ENCODE results near the gene WDR70. TPM values are rescaled to one million over a fixed set of nuclear protein-coding genes. Genes with fewer than 3 reads are reported as not detected.
"Not testable (repeated sequence)": the region's sequence is repeated elsewhere in the genome, so short reads cannot be mapped to it uniquely, and the experiment has no call there.

The WDR70 gene
- total RNA-seq, 1 experiment from 2014 or later: 32.4 TPM

DNA sequence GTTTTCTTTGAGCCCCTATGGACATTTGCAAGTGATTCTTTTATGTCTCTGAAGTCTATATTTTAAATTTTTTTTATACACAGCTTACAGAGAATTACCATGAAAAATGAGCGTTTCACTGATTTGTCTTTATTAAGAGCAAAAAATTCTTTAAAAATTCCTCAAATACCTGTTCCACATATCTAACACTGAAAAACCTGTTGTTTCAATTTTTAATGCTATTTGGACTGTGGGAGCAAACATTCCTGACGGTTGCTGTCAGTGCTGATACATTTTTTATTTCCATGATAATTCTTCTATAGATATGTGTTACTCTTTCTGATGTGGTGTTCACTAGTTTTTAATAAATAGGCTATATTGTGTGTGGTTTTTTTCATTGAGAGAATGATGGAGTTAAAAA lies 261.0 kb downstream of the WDR70 start:
- no peak for DNase-seq (ENCODE audit: low read depth)

DNA sequence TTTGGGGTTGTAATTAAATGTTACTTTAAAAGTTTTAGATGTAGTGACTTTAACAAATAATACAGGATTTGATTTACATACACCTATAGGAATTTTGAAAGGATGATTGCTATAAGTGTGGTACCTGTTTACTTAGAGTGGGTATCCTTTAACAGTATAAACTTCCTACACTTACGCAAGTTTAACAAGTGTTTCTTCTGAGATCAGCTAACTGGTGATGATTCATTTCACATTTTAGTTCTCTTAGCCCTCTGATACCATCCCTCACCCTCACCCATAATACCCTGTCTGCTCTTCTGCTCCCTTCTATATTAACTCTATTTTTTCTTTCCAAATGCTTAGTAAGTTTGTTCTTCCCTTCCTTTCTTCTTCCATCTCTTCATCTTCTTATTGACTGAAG lies 262.8 kb downstream of the WDR70 start:
- DNase-seq (ENCODE audit: low read depth): peak; percentile 10

DNA sequence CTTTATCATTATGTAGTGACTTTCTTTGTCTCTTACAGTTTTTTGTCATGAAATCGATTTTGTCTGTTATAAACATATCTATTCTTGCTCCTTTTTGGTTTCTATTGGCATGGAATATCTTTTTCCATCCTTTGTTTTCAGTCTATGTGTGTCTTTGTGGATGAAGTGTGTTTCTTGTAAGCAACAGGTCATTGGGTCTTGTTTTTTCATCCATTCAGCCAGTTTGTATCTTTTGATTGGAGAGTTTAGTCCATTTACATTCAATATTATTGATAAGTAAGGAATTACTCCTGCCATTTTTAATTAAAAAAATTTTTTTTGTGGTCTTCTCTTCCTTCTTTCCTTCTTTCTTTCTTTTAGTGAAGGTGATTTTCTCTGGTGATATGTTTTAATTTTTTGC lies 266.6 kb downstream of the WDR70 start:
- no peak for DNase-seq (ENCODE audit: low read depth)

DNA sequence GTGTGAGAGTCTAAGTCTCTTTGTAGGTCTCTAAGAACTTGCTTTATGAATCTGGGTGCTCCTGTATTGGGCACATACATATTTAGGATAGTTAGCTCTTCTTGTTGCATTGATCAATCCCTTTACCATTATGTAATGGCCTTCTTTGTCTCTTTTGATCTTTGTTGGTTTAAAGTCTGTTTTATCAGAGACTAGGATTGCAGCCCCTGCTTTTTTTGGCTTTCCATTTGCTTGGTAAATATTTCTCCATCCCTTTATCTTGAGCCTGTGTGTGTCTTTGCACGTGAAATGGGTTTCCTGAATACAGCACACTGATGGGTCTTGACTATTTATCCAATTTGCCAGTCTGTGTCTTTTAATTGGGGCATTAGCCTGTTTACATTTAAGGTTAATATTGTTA lies 275.4 kb downstream of the WDR70 start:
- DNase-seq (ENCODE audit: low read depth): not testable (repeated sequence)

DNA sequence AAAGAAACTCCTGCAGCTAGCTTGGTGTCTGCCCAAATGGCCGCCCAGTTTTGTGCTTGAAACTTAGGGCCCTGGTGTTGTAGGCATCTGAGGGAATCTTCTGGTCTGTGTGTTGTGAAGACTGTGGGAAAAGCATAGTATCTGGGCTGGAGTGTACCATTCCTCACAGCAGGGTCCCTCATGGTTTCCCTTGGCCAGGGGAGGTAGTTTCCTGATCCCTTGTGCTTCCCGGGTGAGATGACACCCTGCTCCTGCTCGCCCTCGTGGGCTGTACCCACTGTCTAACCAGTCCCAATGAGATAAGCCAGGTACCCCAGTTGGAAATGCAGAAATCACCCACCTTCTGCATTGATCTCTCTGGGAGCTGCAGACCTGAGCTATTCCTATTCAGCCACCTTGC lies 277.9 kb downstream of the WDR70 start:
- no peak for DNase-seq (ENCODE audit: low read depth)

DNA sequence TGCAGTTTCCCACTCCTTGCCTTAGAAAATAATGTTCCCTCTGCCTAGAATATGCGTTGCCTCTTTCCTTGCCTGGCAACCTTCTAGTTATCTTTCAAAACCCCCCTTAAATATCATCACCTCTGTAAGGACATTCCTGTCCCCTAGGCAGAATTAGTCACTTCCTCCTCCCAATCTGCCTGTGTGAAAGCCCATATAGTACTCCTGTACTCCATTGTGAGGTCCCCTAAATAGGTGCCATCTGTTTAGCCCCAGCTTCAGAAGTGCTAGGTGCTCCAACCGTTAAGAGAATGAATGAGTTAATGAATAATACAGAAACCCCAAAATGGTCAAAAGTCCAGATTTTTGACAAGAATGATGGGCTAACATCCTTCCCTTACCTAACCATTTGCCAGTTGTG lies 279.3 kb downstream of the WDR70 start:
- DNase-seq (ENCODE audit: low read depth): peak; percentile 63

DNA sequence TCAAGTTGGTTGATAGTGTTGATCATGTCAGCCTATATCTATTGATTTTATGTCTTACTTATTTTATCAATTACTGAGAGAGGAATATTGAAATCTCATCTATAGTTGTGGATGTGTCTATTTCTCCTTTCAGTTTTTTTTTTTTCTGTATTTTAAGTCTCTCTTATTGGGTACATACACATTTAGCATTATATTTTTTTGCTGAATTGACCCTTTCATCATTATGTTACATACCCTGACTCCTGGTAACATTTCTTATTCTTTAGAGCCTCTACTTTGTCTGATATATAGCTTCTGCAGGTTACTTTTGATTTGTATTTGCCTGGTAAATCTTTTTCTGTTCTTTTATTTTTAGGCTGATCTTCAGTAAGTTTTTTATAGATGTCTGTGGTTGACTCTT lies 281.2 kb downstream of the WDR70 start:
- DNase-seq (ENCODE audit: low read depth): no peak

DNA sequence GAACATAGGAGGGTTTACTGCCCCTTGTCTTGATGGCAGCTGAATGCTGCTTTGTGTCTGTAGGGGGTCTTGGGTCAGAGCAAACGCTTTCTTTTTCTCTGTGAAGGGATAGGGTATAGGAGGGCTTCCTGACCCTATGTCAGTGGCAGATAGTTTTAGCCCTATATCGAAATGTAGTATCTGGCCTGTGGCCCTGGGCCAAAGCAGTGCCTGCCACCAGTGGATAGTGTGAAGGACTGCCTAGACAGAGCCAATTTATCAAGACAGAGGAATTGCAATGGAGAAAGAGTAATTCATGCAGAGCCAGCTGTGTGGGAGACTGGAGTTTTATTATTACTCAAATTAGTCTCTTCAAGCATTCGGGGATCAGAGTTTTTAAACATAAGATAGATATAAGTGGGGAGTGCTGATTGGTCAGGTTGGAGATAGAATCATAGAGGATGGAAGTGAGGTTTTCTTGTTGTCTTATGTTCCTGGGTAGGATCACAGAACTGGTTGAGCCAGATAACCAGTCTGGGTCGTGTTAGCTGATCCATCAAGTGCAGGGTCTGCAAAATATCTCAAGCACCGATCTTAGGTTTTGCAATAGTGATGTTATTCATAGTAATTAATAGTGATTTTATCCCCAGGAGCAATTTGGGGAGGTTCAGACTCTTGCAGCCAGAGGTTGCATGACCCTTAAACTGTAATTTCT lies 282.3 kb downstream of the WDR70 start:
- no peak for DNase-seq (ENCODE audit: low read depth)

DNA sequence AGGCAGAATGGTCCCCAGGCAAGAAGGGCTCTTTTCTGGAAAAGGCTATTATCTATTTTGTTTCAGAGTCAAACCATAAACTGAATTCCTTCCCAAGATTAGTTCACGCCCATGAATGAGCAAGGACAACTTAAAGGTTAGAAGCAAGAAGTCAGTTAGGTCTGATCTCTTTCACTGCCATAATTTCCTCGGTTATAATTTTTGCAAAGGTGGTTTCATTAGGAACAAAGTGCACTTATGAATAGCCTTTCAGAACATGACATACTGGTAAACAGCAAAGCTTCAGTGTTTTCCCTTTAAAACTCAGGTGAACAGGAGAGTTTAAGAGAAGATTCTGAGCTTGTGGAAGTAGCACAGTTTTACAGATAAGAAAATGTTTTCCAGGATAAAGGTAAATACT lies 282.8 kb downstream of the WDR70 start:
- DNase-seq (ENCODE audit: low read depth): no peak

DNA sequence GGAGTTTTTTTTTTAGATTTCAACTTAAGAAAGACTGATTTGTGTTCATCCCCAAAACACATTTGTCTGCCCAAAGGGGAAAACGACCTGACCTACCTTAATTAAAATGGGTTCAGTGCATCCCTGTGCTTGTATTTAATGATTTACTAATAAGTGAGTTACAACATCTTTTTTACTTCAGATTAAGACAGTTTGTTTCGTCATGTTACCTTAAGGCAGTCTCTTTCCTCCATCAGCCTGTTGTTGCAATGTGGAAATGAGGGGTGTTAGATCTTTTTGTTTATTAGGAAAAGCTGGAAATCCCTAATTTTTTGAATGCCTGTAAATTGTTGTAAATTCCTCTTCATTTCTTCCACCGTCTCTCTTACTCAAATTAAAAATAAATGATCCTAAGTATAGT lies 283.2 kb downstream of the WDR70 start:
- DNase-seq (ENCODE audit: low read depth): no peak

DNA sequence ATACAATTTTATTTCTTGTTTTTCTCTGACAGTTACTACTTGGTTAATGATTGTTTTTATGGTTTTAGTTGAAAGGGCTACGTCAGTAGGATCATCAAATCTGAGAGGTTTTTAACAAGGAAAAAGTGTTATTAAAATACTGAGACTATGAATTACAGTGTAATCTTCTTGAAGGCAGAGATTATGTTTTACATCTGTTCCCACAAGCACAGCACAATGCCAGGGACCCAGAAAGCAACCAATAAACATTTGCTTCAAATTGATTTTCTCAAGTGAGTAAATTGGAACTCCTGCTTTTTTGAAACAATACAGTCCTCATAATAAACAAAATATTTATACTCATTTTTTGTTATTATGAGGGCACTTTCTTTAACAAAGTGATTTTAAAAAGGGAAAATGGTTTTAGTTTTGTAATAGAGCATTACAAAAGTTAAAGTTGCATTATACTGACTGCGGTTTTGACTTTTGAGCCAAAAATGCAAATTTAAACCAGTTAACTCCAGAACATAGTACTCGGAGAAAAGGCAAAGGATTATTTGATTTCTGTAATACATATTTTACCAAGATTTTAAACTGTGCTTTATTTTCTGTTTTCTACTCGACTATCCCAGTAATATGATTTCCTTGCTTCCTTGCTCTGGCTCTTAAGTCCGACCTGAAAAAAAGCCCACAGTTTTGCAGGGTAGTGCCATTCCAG lies 283.8 kb downstream of the WDR70 start:
- DNase-seq (ENCODE audit: low read depth): no peak

DNA sequence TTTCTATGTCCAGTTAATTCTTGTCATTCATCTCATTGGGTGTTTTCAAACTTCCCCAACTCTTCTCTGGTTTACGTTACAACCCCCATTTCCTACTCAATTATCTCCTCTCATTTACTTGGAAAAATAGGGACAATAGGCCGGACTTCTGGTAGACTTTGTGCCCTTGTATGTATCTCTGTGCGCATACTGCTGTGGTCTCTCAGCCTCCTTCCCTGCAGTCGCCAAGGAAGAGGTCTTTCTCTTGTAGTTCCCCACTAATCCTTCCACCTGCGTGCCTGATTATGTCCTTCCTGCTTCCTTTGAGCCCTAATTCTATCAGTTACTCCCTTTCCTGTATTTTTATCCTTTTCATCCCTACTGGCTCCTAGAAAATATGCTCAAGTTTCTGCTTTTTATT lies 284.4 kb downstream of the WDR70 start:
- no peak for DNase-seq (ENCODE audit: low read depth)

DNA sequence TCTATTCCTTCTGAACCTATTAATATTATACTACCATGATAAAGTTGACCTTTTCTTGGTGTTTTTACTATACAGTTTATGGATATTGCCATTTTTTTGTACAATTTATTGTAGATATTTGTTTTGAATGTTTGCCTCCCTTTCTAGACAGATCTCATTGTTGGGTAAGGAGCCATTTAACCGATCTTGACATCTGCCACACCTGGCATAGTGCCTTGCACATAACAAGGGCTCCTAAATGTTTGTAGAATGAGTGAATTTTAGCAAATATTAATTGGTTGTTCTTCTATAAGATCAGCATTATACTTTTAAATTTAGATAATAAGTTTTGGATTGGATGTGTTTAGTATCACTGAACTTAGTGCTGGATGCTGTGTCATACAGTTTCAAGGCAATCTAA lies 285.4 kb downstream of the WDR70 start:
- DNase-seq (ENCODE audit: low read depth): no peak

DNA sequence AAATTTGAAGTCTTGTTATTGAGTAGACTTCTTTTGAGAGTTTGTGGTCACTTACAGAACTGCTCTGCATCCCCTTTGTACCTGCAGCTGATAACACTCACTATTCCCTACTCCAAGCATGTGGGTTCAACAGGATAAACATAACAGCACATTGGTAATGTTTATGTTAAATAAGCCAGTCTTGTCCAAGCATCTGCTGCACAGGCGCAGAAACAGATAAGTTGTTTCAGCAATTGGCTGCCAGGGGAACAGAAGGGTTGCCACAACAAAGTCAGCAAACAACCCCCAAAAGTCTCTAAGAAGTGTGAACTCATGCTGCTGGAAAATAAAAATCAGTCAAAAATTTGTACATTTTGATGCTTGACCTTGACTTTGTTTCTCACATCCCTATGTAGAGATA lies 286.2 kb downstream of the WDR70 start:
- peak; percentile 69 for DNase-seq (ENCODE audit: low read depth)

DNA sequence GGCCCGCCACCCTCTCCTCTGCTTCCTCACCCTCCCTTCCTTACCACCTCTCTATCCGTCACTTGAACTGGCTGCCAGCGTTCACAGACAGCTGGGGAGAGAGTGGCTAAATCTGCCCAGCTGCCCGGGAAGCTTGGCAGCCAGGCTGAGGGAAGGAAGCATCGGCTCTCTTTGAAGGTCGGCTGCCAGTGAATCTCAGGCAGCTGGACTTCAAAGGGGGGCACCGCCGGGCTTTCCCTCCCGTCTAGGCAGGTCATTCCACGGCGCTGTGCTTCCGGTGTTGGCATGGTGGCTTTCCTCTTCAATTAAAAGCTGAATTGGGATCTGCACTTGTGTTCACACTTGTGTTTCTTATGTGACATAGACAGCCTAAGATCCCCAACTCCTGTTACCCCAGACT lies 286.8 kb downstream of the WDR70 start:
- peak; percentile 57 for DNase-seq (ENCODE audit: low read depth)

DNA sequence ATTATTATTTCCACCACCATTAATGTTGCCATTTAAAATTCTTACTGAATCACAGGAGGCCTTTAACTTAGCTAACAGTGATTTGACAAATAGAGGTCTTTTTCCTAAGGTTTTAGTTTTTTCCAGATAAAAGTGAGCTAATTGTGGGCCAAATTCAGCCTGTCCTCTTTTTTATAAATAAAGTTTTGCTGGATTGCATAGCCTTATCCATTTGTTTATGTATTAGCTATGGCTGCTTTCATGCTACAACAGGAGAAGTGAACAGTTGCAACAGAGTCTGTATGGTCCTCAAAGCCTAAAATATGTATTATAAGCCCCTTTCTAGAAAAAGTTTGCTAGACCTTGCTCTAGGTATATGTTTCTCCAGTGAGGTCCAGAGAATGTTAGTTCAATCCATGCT lies 288.3 kb downstream of the WDR70 start:
- no peak for DNase-seq (ENCODE audit: low read depth)

DNA sequence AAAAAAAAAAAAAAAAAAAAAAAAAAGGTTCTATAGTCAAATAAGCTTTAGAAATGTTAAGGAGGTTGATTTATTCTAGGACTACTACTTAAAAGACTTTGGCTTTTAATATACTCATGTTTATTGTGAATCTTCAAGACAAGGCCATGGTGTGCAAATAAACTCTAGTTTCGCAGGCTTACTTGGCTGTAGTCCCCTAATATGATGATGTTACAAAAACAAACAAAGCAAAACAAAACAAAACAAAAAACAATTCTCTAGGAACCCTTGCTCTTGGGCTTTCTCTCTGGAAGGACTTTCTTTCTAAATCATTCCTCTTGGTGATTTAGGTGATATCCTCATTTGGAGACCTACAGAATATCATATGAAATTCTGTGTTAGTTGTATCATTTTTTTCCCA lies 288.7 kb downstream of the WDR70 start:
- DNase-seq (ENCODE audit: low read depth): no peak

DNA sequence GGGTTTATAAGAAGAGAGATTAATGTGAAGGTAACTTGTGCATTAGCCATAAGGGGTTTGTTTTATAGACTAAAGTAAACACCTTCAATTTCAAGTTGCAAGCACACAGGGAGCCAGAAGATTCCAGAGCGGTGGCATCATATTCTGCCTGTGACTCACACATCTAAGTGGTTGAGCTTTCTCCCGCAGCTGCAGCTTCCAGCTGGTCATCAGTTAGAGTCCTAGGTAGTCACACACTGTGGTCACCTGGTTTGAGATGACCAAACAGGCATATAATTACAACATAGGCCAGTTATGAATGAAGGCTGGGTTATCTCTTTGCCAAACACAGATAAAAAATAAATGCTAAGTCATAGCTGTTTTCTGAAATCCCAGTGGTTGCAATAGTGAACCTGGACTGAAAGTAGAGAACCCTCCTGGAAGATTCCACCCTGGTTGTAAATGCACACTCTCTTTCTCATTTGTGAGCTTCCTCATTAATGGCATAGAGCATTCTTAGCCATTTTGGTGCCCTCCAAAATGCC lies 289.5 kb downstream of the WDR70 start:
- peak; percentile 100 for DNase-seq (ENCODE audit: low read depth)

DNA sequence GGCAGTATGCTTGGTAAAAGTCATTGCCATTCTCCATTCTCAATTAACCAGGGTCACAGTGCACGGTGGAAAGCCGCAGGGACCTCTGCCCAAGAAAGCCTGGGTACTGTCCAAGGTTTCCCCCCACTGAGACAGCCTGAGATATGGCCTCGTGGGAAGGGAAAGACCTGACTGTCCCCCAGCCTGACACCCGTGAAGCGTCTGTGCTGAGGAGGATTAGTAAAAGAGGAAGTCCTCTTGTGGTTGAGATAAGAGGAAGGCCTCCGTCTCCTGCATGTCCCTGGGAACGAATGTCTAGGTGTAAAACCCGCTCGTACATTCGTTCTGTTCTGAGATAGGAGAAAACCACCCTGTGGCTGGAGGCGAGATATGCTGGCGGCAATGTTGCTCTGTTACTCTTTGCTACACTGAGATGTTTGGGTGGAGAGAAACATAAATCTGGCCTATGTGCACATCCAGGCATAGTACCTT lies 293.0 kb downstream of the WDR70 start:
- not testable (repeated sequence) for DNase-seq (ENCODE audit: low read depth)

DNA sequence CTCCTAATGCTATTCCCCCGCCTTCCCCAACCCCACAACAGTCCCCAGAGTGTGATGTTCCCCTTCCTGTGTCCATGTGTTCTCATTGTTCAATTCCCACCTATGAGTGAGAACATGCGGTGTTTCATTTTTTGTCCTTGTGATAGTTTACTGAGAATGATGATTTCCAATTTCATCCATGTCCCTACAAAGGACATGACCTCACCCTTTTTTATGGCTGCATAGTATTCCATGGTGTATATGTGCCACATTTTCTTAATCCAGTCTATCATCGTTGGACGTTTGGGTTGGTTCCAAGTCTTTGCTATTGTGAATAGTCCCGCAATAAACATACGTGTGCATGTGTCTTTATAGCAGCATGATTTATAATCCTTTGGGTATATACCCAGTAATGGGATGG lies 295.2 kb downstream of the WDR70 start:
- not testable (repeated sequence) for DNase-seq (ENCODE audit: low read depth)

DNA sequence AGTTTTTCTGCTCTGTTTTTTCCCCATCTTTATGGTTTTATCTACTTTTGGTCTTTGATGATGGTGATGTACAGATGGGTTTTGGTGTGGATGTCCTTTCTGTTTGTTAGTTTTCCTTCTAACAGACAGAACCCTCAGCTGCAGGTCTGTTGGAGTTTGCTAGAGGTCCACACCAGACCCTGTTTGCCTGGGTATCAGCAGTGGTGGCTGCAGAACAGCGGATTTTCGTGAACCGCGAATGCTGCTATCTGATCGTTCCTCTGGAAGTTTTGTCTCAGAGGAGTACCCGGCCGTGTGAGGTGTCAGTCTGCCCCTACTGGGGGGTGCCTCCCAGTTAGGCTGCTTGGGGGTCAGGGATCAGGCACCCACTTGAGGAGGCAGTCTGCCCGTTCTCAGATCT lies 300.2 kb downstream of the WDR70 start:
- not testable (repeated sequence) for DNase-seq (ENCODE audit: low read depth)

DNA sequence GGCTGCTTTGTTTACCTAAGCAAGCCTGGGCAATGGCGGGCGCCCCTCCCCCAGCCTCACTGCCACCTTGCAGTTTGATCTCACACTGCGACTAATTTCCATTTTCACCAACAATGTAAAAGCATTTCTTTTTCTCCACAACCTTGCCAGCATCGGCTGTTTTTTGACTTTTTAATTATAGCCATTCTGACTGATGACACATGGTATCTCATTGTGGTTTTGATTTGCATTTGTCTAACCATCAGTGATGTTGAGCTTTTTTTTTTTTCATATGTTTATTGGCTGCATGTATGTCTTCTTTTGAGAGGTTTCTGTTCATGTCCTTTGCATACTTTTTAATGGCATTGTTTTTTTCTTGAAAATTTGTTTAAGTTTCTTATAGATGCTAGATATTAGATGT lies 300.8 kb downstream of the WDR70 start:
- peak; percentile 66 for DNase-seq (ENCODE audit: low read depth)

DNA sequence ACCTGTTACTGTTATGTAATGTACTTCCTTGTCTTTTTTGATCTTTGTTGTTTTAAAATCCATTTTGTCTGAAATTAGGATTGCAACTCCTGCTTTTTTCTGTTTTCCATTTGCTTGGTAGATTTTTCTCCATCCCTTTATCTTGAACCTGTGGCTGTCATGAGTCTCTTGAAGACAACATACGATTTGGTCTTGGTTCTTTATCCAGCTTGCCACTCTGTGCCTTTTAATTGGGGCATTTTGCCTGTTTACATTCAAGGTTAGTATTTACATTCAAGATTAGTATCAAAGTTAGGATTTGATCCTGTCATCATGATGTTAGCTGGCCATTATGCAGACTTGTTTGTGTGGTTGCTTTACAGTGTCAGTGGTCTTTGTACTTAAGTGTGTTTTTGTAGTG lies 304.0 kb downstream of the WDR70 start:
- no peak for DNase-seq (ENCODE audit: low read depth)

Measured in M059J (cell line).